NCI-H2171 (cell line): ENCODE results near the gene LRP11.

Experiments
- DNase-seq: peaks from one replicate; lab custom pipeline; 2025; lab: John Stamatoyannopoulos, UW

Gene LRP11

GRCh38 chr6:149781715-149782114, 82.4 kb downstream of the LRP11 start:
- DNase-seq = no peak

- DNase-seq = no peak
Observed at GRCh38 chr6:149779644-149779963, 84.6 kb downstream of the LRP11 start.

- no peak for DNase-seq
Observed at GRCh38 chr6:149777624-149778023, 86.5 kb downstream of the LRP11 start.

- no peak for DNase-seq
Observed at GRCh38 chr6:149771925-149772324, 92.2 kb downstream of the LRP11 start.

GRCh38 chr6:149771185-149771584, 93.0 kb downstream of the LRP11 start:
- DNase-seq = no peak

- no peak for DNase-seq
Observed at GRCh38 chr6:149769676-149770075, 94.5 kb downstream of the LRP11 start.
